Measurements from ENCODE around the gene OXNAD1.

OXNAD1 gene

DNA sequence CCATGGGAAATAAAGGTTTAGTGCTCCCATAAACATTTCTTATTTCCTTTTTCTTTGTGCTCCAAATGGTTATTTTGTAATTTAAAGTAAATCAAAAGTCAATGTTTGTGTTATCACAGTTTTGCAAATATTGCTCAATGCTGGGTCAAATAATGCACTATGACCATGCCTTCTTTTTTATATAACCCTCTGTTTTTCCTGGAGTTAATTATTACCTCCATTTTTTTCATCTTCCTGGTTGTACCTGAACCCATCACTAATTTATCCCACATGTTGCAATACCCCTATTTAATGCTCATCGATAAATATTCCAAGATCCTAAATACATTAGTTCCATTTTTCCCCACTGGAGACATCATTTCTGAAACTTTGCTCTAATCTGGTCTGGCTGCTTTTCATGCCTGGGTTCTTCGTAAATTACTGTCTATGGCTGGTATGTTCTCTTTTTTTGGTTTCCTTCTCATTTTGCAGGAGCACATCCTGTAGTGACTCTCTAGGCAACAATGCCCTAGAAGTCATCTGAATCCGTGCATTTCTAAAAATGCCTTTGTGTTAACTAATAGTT lies 66.4 kb downstream of the OXNAD1 start:
- no peak for FAIRE-seq

DNA sequence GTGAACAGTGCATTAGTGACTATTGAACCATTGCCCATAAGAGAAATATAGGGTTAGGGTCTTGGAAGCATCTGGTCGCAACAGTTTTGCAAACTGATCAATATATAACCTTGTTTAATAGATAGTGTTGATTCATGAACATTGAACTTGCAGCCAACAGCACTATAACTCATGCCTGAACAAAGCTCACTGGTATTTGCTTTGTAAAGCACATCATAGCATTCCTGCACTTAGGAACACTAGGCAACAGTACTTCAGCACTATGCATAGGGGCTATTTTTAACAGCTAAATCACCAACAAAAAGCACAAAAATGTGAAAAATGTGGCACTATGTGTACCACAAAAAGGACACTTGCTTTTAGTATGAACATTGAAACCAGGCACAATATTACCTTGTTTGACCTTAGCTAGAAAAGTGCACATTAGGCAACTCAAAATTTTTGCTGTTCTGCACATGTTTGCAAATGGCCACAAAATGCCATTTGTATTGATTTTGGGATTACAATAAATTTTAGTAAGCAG lies 68.0 kb downstream of the OXNAD1 start:
- no peak for FAIRE-seq

- FAIRE-seq = no peak
These were observed 69.9 kb downstream of the OXNAD1 start for GRCh38 chr3:16334909-16335308.

- FAIRE-seq = no peak
These were observed 70.3 kb downstream of the OXNAD1 start for GRCh38 chr3:16335333-16335732.

- no peak for FAIRE-seq
These were observed 71.0 kb downstream of the OXNAD1 start for GRCh38 chr3:16335772-16336645.

- FAIRE-seq = no peak
These were observed 71.8 kb downstream of the OXNAD1 start for GRCh38 chr3:16336825-16337224.

- FAIRE-seq = no peak
These were observed 73.0 kb downstream of the OXNAD1 start for GRCh38 chr3:16337856-16338540.

DNA sequence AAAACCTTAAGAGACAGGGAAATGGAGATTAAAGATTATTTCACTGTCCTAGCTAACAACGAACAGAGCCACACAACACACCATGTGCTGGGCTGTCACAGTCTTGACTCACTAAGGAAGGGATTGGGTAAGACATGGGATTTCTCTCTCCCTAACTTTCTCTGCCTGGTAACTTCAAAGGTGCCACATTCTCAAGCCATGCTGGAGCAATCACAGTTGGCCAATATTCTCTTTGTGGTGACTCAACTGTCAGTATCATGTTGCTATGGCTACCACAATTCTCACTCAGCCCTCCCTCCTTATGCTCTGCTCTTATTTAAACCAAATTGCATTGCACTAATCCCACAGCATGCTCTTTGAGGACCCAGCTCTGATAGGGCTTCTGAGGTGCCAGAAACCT lies 74.0 kb downstream of the OXNAD1 start:
- FAIRE-seq = no peak

GRCh38 chr3:16343101-16343500 lies 78.1 kb downstream of the OXNAD1 start:
- FAIRE-seq = no peak

GRCh38 chr3:16346413-16347081 lies 81.5 kb downstream of the OXNAD1 start:
- no peak for FAIRE-seq

- FAIRE-seq = no peak
These were observed 82.5 kb downstream of the OXNAD1 start for GRCh38 chr3:16347548-16347947.

- no peak for FAIRE-seq
These were observed 85.1 kb downstream of the OXNAD1 start for GRCh38 chr3:16349986-16350596.

- no peak for FAIRE-seq
These were observed 85.7 kb downstream of the OXNAD1 start for GRCh38 chr3:16350597-16351318.

DNA sequence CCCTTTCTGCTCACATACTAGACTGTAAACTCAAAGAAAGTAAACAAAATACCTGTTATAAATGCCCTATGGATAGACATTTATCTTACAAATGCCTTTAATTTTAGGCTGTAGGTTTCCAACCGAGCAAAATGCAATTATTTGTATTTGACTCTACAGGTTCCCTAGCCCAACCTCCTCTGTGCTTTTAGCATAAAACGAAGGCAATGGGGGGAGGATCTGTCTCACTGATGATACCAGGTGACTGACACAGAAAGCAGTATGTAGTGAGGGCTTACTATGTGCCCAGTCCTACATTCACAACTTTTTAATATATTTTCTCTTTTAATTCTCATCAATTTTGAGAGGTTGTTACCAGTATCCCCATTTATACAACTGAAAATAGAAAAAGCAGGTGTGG lies 87.4 kb downstream of the OXNAD1 start:
- FAIRE-seq = no peak

DNA sequence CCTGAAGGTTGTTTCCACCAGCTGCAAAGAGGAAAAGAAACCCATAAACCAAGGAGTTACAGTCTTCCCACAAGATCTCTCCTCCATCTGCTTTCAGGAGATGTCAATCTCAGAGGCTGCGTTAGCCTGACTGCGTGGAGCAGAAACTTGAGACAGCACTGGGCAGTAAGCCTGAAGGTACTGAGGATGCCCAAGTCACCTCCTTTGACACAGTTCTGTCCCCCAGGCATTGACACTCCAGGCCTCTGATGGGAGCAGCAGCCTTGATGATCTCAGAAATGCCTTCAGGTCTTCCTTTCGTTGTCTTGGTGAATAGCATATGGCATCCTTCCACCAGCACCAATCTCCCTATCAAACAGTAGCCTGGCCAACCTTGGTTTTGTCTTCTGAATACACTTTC lies 89.3 kb downstream of the OXNAD1 start:
- no peak for FAIRE-seq
